CD4-positive, alpha-beta T cell treated with Interleukin-1 beta for 1 hour (primary cell): ENCODE results near the gene PDZRN4.
"Not testable (repeated sequence)": the region's sequence is repeated elsewhere in the genome, so short reads cannot be mapped to it uniquely, and the experiment has no call there.

Experiments
- DNase-seq, 2 donors: peaks; one replicate each; pipeline ENCODE4 v3.0.0-alpha.2; 2020 to 2022

Gene PDZRN4

GRCh38 chr12:41217727-41218126, 29.6 kb downstream of the PDZRN4 start:
- DNase-seq, result no peak

- no peak for DNase-seq
Measured at GRCh38 chr12:41220931-41221330, 32.8 kb downstream of the PDZRN4 start.

GRCh38 chr12:41221491-41221890, 33.4 kb downstream of the PDZRN4 start:
- no peak for DNase-seq

DNA sequence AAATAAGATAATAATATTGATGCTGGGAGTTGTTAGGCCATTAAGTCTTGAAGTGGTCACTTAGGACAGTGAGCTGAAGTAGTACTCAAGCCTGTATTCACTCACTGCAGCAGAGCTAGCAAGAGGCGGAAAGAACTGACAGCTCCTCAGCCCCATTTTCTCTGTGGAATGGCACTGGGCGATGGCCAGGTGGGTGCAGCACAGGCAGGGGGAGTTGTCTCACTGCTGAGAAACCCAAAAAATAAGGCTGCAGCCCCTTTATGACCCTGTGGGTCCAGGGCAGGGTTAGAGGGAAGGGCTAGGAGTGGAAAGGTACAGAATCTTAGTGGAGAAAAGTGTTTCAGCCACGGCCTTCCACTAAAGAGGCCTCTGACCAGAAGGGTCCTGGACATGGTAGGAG, 35.5 kb downstream of the PDZRN4 start:
- no peak for DNase-seq

DNA sequence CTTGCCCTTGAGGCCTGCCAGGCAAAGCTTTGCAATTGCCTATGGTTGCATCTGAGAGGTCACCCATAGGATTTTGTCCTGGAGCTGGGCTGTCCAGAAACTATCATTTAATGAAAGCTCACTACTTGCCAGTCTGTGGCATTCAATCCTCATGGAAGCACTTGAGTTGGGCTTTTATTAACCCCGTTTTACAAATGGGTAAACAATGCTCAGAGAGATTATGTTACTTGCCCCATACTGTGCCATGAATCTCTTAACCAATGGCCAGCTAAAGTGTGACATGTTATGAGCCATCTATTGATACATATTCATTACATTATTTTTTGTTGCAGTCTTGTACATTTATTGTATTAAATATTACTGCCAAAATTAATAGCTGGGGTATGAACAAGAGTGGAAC, 35.9 kb downstream of the PDZRN4 start:
- DNase-seq, result no peak

- no peak for DNase-seq
Measured at GRCh38 chr12:41225179-41225578, 37.1 kb downstream of the PDZRN4 start.

DNA sequence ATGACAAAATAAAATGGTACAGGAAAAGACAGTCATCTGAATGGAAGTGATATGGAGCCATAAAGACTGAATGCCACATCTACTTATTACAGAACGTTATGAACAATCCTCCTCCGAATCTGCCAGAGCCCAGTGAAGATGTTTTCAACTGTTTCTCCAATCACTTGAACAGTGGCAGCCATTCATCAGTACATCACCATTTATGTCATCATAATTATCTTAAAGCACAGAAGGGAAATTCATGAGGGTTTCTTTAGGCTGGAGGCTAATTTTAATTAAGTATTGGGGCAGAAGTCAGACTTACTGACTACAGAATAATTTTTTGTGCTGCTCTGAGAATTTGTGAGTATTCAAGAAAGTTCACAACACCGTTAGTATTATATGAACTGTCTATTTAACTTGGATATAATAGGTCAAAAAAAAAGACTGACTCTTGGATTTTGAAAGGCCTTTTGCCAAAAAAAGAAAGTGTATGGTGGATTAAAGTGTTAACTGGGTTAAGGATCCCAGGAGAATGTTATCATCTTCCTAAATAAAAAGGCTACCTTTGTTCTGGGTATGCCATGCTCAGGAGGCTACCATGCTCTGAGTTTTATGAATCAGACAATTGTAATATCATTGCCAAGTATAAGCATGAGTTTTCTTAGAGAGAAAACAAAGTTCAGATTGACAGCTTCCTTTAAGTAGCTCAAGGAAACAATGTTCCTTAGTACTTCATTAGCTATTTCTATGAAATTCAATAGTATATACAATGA, 40.1 kb downstream of the PDZRN4 start:
- no peak for DNase-seq

DNA sequence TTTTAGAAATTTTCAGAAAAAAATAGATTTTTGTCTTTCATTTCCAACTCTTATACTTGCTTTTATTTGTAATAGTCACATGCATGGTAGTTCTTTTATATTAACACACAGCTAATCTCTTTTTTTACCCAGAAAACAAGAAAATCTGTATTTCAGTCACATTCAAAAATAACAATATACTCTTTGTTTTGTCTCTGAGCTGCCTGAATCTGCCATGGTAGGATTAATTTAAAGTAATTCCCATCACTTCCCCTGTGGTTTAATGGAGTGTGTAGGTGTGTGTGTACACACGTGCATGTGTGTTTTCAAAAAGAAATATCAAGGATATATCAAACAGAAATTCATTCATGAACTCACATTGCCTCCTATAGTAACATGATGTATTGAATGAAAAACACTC, 42.6 kb downstream of the PDZRN4 start:
- DNase-seq, result no peak

GRCh38 chr12:41234692-41235091, 46.6 kb downstream of the PDZRN4 start:
- no peak for DNase-seq

- DNase-seq, result no peak
Measured at GRCh38 chr12:41242603-41243002, 54.5 kb downstream of the PDZRN4 start.

- no peak for DNase-seq
Measured at GRCh38 chr12:41248391-41248790, 60.3 kb downstream of the PDZRN4 start.

DNA sequence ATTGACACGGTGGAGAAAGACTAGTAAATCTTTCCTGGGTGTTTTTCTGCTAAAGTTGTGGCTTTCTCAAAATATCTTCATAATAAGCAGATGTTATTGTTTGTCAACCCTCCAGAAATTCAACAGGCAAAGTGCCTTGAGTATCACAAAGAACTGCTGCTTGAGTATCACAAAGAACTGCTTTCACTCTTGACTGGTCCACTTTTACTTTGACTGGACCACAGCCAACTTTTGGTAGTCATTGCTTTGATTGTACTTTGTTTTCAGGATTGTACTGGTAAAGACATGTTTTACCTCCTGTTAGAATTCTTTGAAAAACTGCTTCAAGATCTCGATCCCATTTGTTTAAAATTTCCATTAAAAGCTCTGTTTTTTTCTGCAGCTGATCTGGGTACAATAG, 62.6 kb downstream of the PDZRN4 start:
- DNase-seq, result no peak

DNA sequence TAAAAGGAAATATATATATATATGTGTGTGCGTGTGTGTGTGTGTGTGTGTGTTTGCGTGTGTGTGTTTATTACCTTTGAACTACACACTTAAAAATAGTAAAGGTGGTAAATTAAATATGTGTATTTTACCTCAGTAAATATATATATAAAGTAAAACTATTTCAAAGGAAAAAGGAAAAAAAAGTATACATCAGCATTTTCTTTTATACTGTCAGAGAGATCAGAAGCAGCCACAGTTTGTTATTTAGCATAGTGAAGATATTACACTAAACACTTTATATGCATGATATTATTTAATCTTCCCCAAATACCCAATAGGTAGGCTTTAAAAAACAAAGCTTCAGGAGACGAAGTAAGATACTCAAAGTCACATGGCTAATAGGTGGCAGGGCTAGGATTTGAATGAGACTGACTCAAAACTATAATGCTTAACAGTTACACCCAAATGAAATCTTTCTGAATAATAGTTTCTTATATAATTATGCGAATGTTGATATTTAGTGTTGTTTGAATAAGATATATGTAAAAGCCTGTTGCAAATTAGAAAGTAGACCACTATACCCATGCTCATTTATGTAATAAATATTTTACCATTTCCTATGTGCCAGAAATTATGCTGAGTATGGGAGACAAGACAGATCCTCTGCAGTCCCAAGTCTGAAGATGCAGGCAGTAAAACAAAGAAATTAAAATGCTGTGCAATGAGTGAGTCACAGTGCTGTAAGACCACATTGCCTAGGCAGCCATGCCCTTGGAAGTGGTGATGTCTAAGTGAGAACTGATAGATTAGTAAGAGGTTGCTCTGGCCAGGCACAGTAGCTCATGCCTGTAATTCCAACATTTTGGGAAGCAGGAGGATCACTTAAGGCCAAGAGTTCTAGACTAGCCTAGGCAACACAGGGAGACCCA, 66.1 kb downstream of the PDZRN4 start:
- no peak for DNase-seq

GRCh38 chr12:41263196-41263595, 75.1 kb downstream of the PDZRN4 start:
- DNase-seq, result not testable (repeated sequence)

- no peak for DNase-seq
Measured at GRCh38 chr12:41264281-41264680, 76.2 kb downstream of the PDZRN4 start.

GRCh38 chr12:41269056-41269455, 80.9 kb downstream of the PDZRN4 start:
- DNase-seq, result no peak

GRCh38 chr12:41271489-41271888, 83.4 kb downstream of the PDZRN4 start:
- no peak for DNase-seq

DNA sequence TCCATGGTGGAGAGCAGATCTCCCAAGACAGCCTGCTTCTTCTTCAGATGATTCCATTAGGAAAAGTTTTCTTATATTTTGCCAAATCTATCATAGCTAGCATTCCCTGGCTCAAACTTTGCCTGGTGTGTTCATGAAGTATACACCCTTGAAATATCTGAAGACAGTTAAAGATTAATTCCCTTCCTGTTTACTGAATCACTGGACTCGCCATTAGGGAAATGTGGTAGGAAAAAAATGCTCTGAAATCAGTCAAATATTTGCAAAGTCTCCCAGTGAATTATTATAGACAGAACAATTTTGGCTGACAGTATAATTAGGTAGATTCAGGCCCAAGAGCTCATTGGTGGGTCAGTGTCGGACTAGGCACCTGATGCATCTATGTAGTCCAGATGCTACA, 86.5 kb downstream of the PDZRN4 start:
- no peak for DNase-seq

GRCh38 chr12:41277100-41277945, 89.2 kb downstream of the PDZRN4 start:
- peak; percentile 8 to 13 for DNase-seq

GRCh38 chr12:41277946-41278267, 89.8 kb downstream of the PDZRN4 start:
- DNase-seq, result no peak

- not testable (repeated sequence) for DNase-seq
Measured at GRCh38 chr12:41280341-41281095, 92.4 kb downstream of the PDZRN4 start.

DNA sequence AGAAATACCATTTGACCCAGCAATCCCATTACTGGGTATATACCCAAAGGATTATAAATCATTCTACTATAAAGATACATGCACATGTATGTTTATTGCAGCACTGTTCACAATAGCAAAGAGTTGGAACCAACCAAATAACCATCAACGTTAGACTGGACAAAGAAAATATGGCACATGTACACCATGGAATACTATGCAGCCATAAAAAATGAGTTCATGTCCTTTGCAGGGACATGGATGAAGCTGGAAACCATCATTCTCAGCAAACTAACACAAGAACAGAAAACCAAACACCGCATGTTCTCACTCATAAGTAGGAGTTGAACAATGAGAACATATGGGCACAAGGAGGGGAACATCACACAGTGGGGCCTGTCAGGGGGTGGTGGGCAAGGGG, 97.3 kb downstream of the PDZRN4 start:
- not testable (repeated sequence) for DNase-seq

GRCh38 chr12:41286426-41286825, 98.3 kb downstream of the PDZRN4 start:
- no peak for DNase-seq
